OCI-LY7 (cell line): Measurements from ENCODE around the gene PARP12.

Source experiments
- EZH2phosphoT487 ChIP-seq: fragments of 200-600 bp; sonication (generic); IDR thresholded peaks from 2 replicates; pipeline ENCODE4 v1.6.1; 2018; ENCODE audit warnings: low read depth, borderline replicate concordance, mild to moderate bottlenecking, mixed run types, antibody characterized with exemption, low read length, moderate library complexity, mixed read lengths
- TF ChIP-seq, protein P1 (sequence below): fragments of 200-600 bp; sonication (generic); conservative IDR thresholded peaks from 2 replicates; pipeline ENCODE4 v1.5.1; 2014; ENCODE audit warnings: mild to moderate bottlenecking, antibody characterized with exemption, low read length, moderate library complexity, mixed read lengths

DNA sequence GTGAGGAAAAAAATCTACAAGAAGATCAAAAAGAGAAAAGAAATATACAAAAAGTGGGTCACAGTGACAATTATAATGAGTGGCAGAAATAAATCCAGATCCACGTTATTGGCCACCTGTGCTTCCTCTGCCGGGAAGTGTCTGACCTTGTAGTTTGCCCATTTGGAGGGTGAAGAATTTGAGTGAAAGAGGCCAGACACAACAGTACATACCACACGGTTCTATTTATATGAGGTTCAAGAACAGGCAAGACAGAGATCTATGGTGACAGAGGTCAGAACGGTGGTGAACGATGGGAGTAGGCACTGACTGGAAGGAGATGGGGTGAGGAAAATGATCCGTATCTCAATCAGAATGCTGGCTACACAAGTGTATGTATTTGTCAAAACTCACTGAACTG lies 17.1 kb downstream of the PARP12 start:
- TF ChIP-seq, protein P1, sequence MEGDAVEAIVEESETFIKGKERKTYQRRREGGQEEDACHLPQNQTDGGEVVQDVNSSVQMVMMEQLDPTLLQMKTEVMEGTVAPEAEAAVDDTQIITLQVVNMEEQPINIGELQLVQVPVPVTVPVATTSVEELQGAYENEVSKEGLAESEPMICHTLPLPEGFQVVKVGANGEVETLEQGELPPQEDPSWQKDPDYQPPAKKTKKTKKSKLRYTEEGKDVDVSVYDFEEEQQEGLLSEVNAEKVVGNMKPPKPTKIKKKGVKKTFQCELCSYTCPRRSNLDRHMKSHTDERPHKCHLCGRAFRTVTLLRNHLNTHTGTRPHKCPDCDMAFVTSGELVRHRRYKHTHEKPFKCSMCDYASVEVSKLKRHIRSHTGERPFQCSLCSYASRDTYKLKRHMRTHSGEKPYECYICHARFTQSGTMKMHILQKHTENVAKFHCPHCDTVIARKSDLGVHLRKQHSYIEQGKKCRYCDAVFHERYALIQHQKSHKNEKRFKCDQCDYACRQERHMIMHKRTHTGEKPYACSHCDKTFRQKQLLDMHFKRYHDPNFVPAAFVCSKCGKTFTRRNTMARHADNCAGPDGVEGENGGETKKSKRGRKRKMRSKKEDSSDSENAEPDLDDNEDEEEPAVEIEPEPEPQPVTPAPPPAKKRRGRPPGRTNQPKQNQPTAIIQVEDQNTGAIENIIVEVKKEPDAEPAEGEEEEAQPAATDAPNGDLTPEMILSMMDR, result no peak
- TF ChIP-seq EZH2phosphoT487, result no peak
